ENCODE measurements around the gene TPSD1. TPM values are rescaled to one million over a fixed set of nuclear protein-coding genes. Genes with fewer than 3 reads are reported as not detected.

The TPSD1 gene
- total and polyA plus RNA-seq, 9 of the 15 experiments (the other 6 are each of a cell fraction or from before 2014, with no cell fraction given): not detected

GRCh38 chr16:1297018-1297696 is 41.3 kb downstream of the TPSD1 start (continued):
- TF ChIP-seq ZNF766 (CRISPR knock-in tag; conservative IDR thresholded peaks at IDR 0.05): peak; percentile 62; the same call in 1 of the 2 replicates
- no peak for TF ChIP-seq BMI1 (IDR thresholded peaks at IDR 0.05; ENCODE audit: low read length)
- no peak for TF ChIP-seq POLR2B (IDR thresholded peaks at IDR 0.05; ENCODE audit: low read depth, partially characterized antibody)
- no peak for TF ChIP-seq NR2C1 (IDR thresholded peaks at IDR 0.05)
- peak; percentile 37; the same call in 1 of the 2 replicates for TF ChIP-seq NR2C1 (tag; IDR thresholded peaks at IDR 0.05)
- TF ChIP-seq HDAC8 (tag; IDR thresholded peaks at IDR 0.05): no peak; the same call in 1 of the 2 replicates
- no peak for TF ChIP-seq HLTF (IDR thresholded peaks at IDR 0.05)
- TF ChIP-seq RCOR1 (IDR thresholded peaks at IDR 0.05; ENCODE audit: borderline replicate concordance in 1 of 2, low read depth in 2 of 2, low read length in 2 of 2): peak in 1 of 2 experiments; percentile 37; a peak in 1 of 4 replicates
- no peak for TF ChIP-seq ZNF586 (CRISPR knock-in tag; conservative IDR thresholded peaks at IDR 0.05)
- no peak for TF ChIP-seq ZBTB8A (IDR thresholded peaks at IDR 0.05; ENCODE audit: partially characterized antibody)
- no peak for TF ChIP-seq THRA (IDR thresholded peaks at IDR 0.05)
- TF ChIP-seq CHD7 (IDR thresholded peaks at IDR 0.05; ENCODE audit: low read depth, low read length): no peak
